ENCODE data around the gene HAS3.

- TF ChIP-seq, protein P1, sequence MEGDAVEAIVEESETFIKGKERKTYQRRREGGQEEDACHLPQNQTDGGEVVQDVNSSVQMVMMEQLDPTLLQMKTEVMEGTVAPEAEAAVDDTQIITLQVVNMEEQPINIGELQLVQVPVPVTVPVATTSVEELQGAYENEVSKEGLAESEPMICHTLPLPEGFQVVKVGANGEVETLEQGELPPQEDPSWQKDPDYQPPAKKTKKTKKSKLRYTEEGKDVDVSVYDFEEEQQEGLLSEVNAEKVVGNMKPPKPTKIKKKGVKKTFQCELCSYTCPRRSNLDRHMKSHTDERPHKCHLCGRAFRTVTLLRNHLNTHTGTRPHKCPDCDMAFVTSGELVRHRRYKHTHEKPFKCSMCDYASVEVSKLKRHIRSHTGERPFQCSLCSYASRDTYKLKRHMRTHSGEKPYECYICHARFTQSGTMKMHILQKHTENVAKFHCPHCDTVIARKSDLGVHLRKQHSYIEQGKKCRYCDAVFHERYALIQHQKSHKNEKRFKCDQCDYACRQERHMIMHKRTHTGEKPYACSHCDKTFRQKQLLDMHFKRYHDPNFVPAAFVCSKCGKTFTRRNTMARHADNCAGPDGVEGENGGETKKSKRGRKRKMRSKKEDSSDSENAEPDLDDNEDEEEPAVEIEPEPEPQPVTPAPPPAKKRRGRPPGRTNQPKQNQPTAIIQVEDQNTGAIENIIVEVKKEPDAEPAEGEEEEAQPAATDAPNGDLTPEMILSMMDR (IDR thresholded peaks at IDR 0.05 in 4 of 5, conservative IDR thresholded peaks at IDR 0.05 in 1 of 5): no peak
- TF ChIP-seq POLR2A (IDR thresholded peaks at IDR 0.05): no peak
Measured at GRCh38 chr16:69094501-69094900, 11.0 kb upstream of the HAS3 start.

Data from gastrocnemius medialis (tissue), 4 donors.